ENCODE data around the gene MAP6.

MAP6 gene

DNA sequence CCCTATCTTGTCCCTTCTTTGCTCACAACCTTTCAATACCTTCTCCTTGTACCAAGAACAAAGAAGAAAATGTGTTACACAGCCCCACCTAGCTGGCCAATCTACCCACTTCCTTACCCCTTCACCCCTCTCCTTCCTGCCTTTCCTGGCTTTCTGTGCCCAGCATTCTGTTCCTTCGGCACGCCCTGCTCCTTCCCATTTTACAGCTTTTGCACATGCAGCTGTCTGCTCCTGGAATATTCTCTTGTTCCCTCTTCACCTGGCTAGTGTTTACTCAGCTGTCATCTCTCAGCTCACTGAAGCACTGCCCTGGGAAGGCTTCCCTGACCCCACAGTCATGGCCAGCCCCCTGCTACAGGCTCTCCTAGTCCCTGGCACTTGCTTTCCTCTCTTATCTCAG lies 76.1 kb downstream of the MAP6 start:
- in situ Hi-C loops (cut with MboI; ENCODE audit: low sequenced_read_pairs, unreplicated experiment): no loop called here
- TF ChIP-seq, protein P1, sequence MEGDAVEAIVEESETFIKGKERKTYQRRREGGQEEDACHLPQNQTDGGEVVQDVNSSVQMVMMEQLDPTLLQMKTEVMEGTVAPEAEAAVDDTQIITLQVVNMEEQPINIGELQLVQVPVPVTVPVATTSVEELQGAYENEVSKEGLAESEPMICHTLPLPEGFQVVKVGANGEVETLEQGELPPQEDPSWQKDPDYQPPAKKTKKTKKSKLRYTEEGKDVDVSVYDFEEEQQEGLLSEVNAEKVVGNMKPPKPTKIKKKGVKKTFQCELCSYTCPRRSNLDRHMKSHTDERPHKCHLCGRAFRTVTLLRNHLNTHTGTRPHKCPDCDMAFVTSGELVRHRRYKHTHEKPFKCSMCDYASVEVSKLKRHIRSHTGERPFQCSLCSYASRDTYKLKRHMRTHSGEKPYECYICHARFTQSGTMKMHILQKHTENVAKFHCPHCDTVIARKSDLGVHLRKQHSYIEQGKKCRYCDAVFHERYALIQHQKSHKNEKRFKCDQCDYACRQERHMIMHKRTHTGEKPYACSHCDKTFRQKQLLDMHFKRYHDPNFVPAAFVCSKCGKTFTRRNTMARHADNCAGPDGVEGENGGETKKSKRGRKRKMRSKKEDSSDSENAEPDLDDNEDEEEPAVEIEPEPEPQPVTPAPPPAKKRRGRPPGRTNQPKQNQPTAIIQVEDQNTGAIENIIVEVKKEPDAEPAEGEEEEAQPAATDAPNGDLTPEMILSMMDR (IDR thresholded peaks at IDR 0.05; ENCODE audit: borderline replicate concordance, control extremely low read depth, extremely low read depth, insufficient read depth, missing control alignments): no peak
- DNase-seq (ENCODE audit: low spot score): no peak

GRCh38 chr11:75591966-75592365 lies 76.9 kb downstream of the MAP6 start:
- TF ChIP-seq, protein P1 (IDR thresholded peaks at IDR 0.05; ENCODE audit: borderline replicate concordance, control extremely low read depth, extremely low read depth, insufficient read depth, missing control alignments): no peak
- no peak for DNase-seq (ENCODE audit: low spot score)

GRCh38 chr11:75591371-75591770 lies 77.5 kb downstream of the MAP6 start:
- DNase-seq (ENCODE audit: low spot score): no peak
- in situ Hi-C loops (cut with MboI; ENCODE audit: low sequenced_read_pairs, unreplicated experiment): no loop called here
- TF ChIP-seq, protein P1 (IDR thresholded peaks at IDR 0.05; ENCODE audit: borderline replicate concordance, control extremely low read depth, extremely low read depth, insufficient read depth, missing control alignments): no peak

More at GRCh38 chr11:75591966-75592365, 76.9 kb downstream of the MAP6 start:
- in situ Hi-C loops (cut with MboI; ENCODE audit: low sequenced_read_pairs, unreplicated experiment): no loop called here

- in situ Hi-C loops (cut with MboI; ENCODE audit: low sequenced_read_pairs, unreplicated experiment): no loop called here
- TF ChIP-seq, protein P1 (IDR thresholded peaks at IDR 0.05; ENCODE audit: borderline replicate concordance, control extremely low read depth, extremely low read depth, insufficient read depth, missing control alignments): no peak
- no peak for DNase-seq (ENCODE audit: low spot score)
Observed at GRCh38 chr11:75589933-75590332, 78.9 kb downstream of the MAP6 start.

DNA sequence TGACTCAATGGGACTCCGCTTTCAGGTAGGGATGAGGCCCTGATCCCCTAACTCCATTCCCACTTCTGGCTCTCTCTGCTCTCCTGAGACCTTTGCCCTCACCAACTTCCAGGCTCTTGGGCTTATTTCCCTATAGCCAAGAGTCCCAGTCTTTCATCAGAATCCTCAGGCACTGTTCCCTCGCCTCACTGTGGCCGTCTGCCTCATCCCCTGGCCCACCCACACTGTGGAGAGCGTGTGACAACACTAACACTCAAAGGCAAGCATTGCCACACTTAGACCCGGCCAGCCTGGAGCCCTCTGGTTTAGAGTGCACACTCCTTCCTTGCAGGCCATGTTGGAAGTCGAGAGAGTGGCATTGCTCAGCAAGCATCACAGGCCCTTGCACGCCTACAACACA lies 79.8 kb downstream of the MAP6 start:
- in situ Hi-C loops (cut with MboI; ENCODE audit: low sequenced_read_pairs, unreplicated experiment): no loop called here
- TF ChIP-seq, protein P1 (IDR thresholded peaks at IDR 0.05; ENCODE audit: borderline replicate concordance, control extremely low read depth, extremely low read depth, insufficient read depth, missing control alignments): no peak
- no peak for DNase-seq (ENCODE audit: low spot score)

DNA sequence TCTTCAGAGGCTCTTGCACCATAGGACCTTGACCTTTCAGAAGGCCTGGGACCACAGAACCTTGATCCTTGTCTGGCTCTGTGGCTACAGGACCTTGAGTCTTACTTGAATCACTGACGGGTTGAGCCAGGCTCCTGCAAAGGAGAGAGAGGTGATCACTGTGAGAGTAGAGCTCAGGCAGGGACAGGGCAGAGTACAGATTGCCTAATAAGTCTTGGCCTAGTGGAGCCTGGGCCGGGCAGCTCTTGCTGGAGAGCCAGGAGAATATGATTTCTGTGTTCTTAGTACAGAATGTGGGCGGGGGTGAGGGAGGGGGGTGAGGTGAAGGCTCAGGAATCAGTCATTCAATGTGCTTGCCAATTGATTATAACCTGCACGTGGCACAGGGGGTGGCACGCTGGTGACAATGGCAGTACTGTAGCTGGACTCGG lies 80.8 kb downstream of the MAP6 start:
- TF ChIP-seq, protein P1 (IDR thresholded peaks at IDR 0.05; ENCODE audit: borderline replicate concordance, control extremely low read depth, extremely low read depth, insufficient read depth, missing control alignments): no peak
- no peak for DNase-seq (ENCODE audit: low spot score)

GRCh38 chr11:75586395-75586794 lies 82.4 kb downstream of the MAP6 start:
- TF ChIP-seq, protein P1 (IDR thresholded peaks at IDR 0.05; ENCODE audit: borderline replicate concordance, control extremely low read depth, extremely low read depth, insufficient read depth, missing control alignments): no peak
- in situ Hi-C loops (cut with MboI; ENCODE audit: low sequenced_read_pairs, unreplicated experiment): no loop called here
- DNase-seq (ENCODE audit: low spot score): no peak

More for the DNA sequence above, 80.8 kb downstream of the MAP6 start:
- in situ Hi-C loops (cut with MboI; ENCODE audit: low sequenced_read_pairs, unreplicated experiment): no loop called here

Data from GM13976 (cell line).